ENCODE results near the gene P3H3.

GRCh38 chr12:6837370-6838060 is 9.3 kb downstream of the P3H3 start:
- no peak for TF ChIP-seq CTCF (IDR thresholded peaks at IDR 0.05 in 8 of 11, conservative IDR thresholded peaks at IDR 0.05 in 3 of 11)
- TF ChIP-seq POLR2A (IDR thresholded peaks at IDR 0.05) = no peak
